Measurements from ENCODE around the gene AP1S3. TPM values are rescaled to one million over a fixed set of nuclear protein-coding genes. Genes with fewer than 3 reads are reported as not detected.

Gene AP1S3
- total RNA-seq, 2 donors from 2014 or later = 2.2 to 3.5 TPM

DNA sequence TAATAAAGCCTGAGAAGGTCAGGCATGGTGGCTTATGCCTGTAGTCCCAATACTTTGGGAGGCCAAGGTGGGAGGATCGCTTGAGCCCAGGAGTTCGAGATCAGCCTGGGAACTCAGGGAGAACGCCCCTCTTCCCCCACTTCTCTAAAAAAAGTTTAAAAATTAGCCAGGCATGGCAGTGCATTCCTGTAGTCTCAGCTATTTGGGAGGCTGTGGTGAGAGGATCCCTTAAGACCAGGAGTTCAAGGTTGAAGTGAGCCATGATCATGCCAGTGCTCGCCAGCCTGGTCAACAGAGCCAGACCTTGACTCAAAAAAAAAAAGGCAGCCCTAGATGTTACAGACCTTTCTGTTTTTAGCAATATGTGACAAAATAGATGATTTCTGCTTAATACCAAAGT, 83.4 kb downstream of the AP1S3 start:
- no peak for DNase-seq (ENCODE audit: low spot score)
- no peaks in the 10 kb centered on the region for H3K27me3 ChIP-seq
- H3K9me3 ChIP-seq = no peaks in the 10 kb centered on the region
- no peak overlapping the region for H3K27ac ChIP-seq
- no peaks in the 10 kb centered on the region for H3K4me1 ChIP-seq
- TF ChIP-seq, protein P1, sequence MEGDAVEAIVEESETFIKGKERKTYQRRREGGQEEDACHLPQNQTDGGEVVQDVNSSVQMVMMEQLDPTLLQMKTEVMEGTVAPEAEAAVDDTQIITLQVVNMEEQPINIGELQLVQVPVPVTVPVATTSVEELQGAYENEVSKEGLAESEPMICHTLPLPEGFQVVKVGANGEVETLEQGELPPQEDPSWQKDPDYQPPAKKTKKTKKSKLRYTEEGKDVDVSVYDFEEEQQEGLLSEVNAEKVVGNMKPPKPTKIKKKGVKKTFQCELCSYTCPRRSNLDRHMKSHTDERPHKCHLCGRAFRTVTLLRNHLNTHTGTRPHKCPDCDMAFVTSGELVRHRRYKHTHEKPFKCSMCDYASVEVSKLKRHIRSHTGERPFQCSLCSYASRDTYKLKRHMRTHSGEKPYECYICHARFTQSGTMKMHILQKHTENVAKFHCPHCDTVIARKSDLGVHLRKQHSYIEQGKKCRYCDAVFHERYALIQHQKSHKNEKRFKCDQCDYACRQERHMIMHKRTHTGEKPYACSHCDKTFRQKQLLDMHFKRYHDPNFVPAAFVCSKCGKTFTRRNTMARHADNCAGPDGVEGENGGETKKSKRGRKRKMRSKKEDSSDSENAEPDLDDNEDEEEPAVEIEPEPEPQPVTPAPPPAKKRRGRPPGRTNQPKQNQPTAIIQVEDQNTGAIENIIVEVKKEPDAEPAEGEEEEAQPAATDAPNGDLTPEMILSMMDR (IDR thresholded peaks at IDR 0.05) = no peak
- H3K4me3 ChIP-seq = no peak overlapping the region
- no peaks in the 10 kb centered on the region for H3K36me3 ChIP-seq

DNA sequence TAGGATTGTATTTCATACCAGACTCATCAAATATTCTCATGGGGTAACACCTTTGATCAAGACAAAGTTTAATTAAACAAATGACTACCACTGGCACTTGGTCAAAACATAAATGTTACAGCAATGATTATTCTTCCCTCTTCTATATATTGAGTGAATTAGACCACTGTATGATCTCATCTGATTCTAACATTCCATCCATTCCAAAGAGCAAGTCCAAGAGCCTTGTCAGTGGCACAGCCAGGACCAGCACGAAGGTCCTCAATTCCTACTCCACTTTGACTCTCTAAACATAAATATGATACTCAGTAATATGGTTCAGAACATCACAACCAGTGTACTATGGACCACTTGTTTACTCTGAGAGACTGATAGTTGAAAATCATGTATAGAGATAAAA, 86.4 kb downstream of the AP1S3 start:
- DNase-seq (ENCODE audit: low spot score) = no peak
- TF ChIP-seq, protein P1 (IDR thresholded peaks at IDR 0.05) = no peak
- H3K9me3 ChIP-seq = no peaks in the 10 kb centered on the region
- no peaks in the 10 kb centered on the region for H3K27me3 ChIP-seq
- H3K27ac ChIP-seq = no peak overlapping the region
- no peak overlapping the region for H3K4me3 ChIP-seq
- H3K36me3 ChIP-seq = no peaks in the 10 kb centered on the region
- no peaks in the 10 kb centered on the region for H3K4me1 ChIP-seq

DNA sequence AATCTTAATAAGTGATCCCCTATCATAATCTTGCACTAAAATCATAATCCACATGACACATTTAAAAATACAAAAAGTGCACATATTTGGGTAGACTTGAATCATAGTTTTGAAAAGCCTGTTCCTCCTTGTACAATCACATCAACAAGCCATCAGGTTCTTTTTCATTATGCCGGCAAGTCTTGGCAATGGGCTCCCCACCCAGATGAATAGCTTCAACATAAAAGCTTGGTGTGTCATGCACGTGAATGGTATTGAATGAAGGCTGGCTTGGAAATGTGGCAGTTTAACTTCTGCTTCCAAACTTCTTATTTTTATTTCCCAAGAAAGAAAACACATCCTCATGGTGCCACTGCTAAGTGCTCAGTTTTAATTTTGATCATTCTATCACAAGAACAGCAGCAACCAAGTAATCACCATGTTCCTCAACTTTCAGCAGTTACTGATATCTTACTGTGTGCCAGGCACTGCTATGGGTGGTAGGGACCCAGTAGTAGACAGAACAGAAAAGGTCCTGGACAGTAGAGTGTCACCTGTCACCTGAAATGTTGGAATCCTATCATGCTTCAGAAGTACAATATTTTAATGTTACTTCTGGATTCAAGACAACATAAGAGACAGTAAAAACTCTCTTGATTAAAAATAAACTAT, 89.9 kb downstream of the AP1S3 start:
- Histone ChIP-seq H3K9me3 (no peaks in the 10 kb centered on the region), H3K36me3 (no peaks in the 10 kb centered on the region), H3K27ac (no peak overlapping the region), H3K4me1 (peaks cover 0 to 13% of the 10 kb centered on the region in 2 donors), H3K27me3 (no peaks in the 10 kb centered on the region), H3K4me3 (no peak overlapping the region)
- TF ChIP-seq, protein P1 (IDR thresholded peaks at IDR 0.05) = no peak
- no peak for DNase-seq (ENCODE audit: low spot score)

DNA sequence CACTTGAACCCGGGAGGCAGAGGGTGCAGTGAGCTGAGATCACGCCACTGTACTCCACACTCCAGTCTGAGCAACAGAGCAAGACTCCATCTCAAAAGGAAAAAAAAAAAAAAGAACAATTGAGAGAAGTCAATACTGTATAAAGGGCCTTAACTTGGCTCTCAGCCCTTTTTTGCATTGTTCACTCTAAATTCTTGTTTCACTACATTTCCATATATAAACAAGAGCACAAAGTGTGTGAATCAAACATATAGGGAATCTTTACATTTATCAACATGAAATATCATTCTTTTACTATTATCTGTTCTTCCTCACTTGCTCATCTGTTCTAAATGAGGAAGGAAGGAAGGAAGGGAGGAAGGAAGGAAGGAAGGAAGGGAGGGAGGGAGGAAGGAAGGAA, 90.8 kb downstream of the AP1S3 start:
- no peak overlapping the region for H3K4me3 ChIP-seq
- no peak overlapping the region for H3K27ac ChIP-seq
- H3K4me1 ChIP-seq = peaks cover 0 to 13% of the 10 kb centered on the region in 2 donors
- no peaks in the 10 kb centered on the region for H3K36me3 ChIP-seq
- TF ChIP-seq, protein P1 (IDR thresholded peaks at IDR 0.05) = no peak
- no peak for DNase-seq (ENCODE audit: low spot score)
- H3K27me3 ChIP-seq = no peaks in the 10 kb centered on the region
- no peaks in the 10 kb centered on the region for H3K9me3 ChIP-seq

DNA sequence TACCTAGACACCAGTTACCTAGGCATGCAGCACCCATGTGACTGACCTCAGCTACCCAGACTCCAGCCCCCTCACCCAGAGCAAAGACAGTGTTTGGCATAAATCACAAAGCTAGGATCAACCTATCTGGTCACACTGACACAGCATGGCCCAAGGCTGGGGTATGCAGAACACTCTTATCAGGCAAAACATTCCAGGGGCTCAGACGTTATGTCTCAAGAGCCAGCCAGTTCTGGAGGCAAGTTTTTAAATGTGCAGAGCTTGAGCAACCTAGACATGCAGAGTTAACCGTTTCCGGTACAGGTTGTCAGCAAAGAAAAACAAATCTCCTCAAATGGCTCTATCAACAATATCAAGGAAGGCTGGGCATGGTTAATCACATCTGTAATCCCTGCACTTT, 92.8 kb downstream of the AP1S3 start:
- Histone ChIP-seq H3K4me1 (peaks cover 0 to 13% of the 10 kb centered on the region in 2 donors), H3K4me3 (no peak overlapping the region), H3K9me3 (peaks cover 0 to 5% of the 10 kb centered on the region in 2 donors), H3K36me3 (no peaks in the 10 kb centered on the region), H3K27ac (no peak overlapping the region), H3K27me3 (no peaks in the 10 kb centered on the region)
- TF ChIP-seq, protein P1 (IDR thresholded peaks at IDR 0.05) = no peak
- DNase-seq (ENCODE audit: low spot score) = no peak

DNA sequence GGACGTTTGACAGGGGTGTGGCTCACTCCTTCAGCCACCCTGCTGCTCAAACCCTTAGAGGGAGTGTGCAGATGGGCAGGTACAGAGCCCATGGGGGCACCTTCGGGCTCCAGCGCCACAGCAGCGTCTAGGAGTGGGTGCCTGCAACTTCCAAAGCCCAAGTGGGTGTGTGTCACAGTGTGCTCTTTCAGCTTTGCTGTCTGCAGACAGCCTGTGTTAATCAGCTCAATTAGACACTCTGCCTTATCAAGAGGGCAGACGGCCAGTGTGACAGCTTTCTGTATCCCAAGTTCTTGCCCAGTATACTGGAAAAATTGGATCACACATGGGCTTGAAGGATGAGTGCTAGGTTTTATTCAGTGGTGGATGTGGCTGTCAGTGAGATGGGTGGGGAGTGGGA, 96.7 kb downstream of the AP1S3 start:
- TF ChIP-seq, protein P1 (IDR thresholded peaks at IDR 0.05) = no peak
- Histone ChIP-seq H3K9me3 (peaks cover 0 to 5% of the 10 kb centered on the region in 2 donors), H3K4me1 (peaks cover 0 to 13% of the 10 kb centered on the region in 2 donors), H3K27me3 (no peaks in the 10 kb centered on the region), H3K4me3 (no peak overlapping the region), H3K36me3 (no peaks in the 10 kb centered on the region), H3K27ac (no peak overlapping the region)
- no peak for DNase-seq (ENCODE audit: low spot score)
